ENCODE results near the gene FAM83B. TPM values are rescaled to one million over a fixed set of nuclear protein-coding genes. Genes with fewer than 3 reads are reported as not detected.

FAM83B gene
- total RNA-seq, 1 experiment from 2014 or later, result 15.6 TPM

DNA sequence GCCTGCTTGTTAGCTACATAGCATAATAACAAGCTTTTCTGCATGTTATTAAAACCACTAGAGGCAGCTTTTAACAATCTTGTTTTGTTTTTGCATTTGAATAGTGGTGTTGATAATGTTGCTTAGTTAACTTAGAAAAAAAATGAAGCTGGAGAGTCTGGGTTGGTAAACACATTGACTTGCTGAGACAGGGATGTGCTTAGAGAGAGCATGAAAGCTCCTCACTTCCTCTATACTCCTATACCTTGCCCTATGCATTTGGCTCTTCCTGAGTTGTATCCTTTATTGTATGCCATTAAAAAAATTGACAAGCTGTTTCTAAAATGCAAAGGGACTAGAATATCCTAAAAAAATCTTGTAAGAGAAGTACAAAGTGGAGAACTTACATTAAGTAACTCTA, 13.6 kb downstream of the FAM83B start:
- H3K27ac ChIP-seq, result no peak overlapping the region
- peaks cover 4% of the 10 kb centered on the region; the same call in 1 of the 2 replicates for H3K36me3 ChIP-seq (ENCODE audit: low read depth)
- no peak for DNase-seq
- POLR2A ChIA-PET (ENCODE audit: unreplicated experiment), result interaction anchor here (0.6 kb wide), 1 partner anchor 48 kb away, joined by 4 read pairs; no protein-coding TSS in a partner anchor
- H3K27me3 ChIP-seq (ENCODE audit: insufficient read depth, low read depth), result no peaks in the 10 kb centered on the region
- no peaks in the 10 kb centered on the region for H4K20me1 ChIP-seq (ENCODE audit: insufficient read depth)
- no peak overlapping the region for H3K4me3 ChIP-seq
- H3K4me1 ChIP-seq (replicated peaks; ENCODE audit: insufficient read depth), result no peaks in the 10 kb centered on the region
- peaks cover 7% of the 10 kb centered on the region for H3K79me2 ChIP-seq (ENCODE audit: low read depth)
- no peaks in the 10 kb centered on the region for H3K9me2 ChIP-seq (ENCODE audit: insufficient read depth)
- H2AFZ ChIP-seq, result no peak overlapping the region
- H3K9me3 ChIP-seq (ENCODE audit: insufficient read depth, low read depth), result no peaks in the 10 kb centered on the region
- TF ChIP-seq, protein P1, sequence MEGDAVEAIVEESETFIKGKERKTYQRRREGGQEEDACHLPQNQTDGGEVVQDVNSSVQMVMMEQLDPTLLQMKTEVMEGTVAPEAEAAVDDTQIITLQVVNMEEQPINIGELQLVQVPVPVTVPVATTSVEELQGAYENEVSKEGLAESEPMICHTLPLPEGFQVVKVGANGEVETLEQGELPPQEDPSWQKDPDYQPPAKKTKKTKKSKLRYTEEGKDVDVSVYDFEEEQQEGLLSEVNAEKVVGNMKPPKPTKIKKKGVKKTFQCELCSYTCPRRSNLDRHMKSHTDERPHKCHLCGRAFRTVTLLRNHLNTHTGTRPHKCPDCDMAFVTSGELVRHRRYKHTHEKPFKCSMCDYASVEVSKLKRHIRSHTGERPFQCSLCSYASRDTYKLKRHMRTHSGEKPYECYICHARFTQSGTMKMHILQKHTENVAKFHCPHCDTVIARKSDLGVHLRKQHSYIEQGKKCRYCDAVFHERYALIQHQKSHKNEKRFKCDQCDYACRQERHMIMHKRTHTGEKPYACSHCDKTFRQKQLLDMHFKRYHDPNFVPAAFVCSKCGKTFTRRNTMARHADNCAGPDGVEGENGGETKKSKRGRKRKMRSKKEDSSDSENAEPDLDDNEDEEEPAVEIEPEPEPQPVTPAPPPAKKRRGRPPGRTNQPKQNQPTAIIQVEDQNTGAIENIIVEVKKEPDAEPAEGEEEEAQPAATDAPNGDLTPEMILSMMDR (conservative IDR thresholded peaks at IDR 0.05), result no peak
- no peak for TF ChIP-seq EZH2 (IDR thresholded peaks at IDR 0.05; ENCODE audit: low read depth)
- intact Hi-C loops (cut with micrococcal nuclease; ENCODE audit: unreplicated experiment), result no loop called here
- CTCF ChIA-PET, result interaction anchor here (1.0 kb wide), 1 partner anchor 142 kb away, joined by 5 read pairs; no protein-coding TSS in a partner anchor
- no TSS peak for BruUV-seq (replicated peaks)
- no peaks in the 10 kb centered on the region for H3F3A ChIP-seq (ENCODE audit: insufficient read depth, low read depth)
- no peak overlapping the region for H3K4me2 ChIP-seq

DNA sequence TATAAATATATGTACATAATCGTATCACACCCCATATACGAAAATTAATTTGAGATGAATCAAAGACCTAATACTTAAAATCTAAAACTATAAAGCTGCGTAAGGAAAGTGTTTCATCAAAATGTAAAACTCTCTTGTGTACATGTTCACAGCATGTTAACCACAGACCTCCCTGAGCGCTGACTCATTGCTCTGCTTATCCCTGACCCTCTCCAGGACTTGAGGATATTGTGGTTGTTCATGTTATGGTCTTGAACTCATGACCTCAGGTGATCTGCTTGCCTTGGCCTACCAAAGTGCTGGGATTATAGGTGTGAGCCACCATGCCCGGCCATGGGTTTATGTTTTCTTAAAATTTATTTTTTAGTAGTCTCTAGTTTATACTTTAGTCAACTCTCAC, 14.2 kb downstream of the FAM83B start:
- Histone ChIP-seq H3K4me1 (replicated peaks; ENCODE audit: insufficient read depth) (no peaks in the 10 kb centered on the region), H3K4me2 (no peak overlapping the region), H4K20me1 (ENCODE audit: insufficient read depth) (no peaks in the 10 kb centered on the region), H3F3A (ENCODE audit: insufficient read depth, low read depth) (no peaks in the 10 kb centered on the region), H3K79me2 (ENCODE audit: low read depth) (peaks cover 7% of the 10 kb centered on the region; the same call in 1 of the 2 replicates), H2AFZ (no peak overlapping the region), H3K9me2 (ENCODE audit: insufficient read depth) (no peaks in the 10 kb centered on the region), H3K36me3 (ENCODE audit: low read depth) (no peaks in the 10 kb centered on the region; the same call in 1 of the 2 replicates), H3K27me3 (ENCODE audit: insufficient read depth, low read depth) (no peaks in the 10 kb centered on the region), H3K4me3 (no peak overlapping the region), H3K27ac (no peak overlapping the region), H3K9me3 (ENCODE audit: insufficient read depth, low read depth) (no peaks in the 10 kb centered on the region)
- intact Hi-C loops (cut with micrococcal nuclease; ENCODE audit: unreplicated experiment), result no loop called here
- CTCF ChIA-PET, result interaction anchor here (0.6 kb wide), 1 partner anchor 312 kb away, joined by 4 read pairs; no protein-coding TSS in a partner anchor
- no peak for DNase-seq
- POLR2A ChIA-PET (ENCODE audit: unreplicated experiment), result interaction anchor here (0.6 kb wide), 1 partner anchor 48 kb away, joined by 4 read pairs; no protein-coding TSS in a partner anchor
- BruUV-seq (replicated peaks), result no TSS peak
- TF ChIP-seq EZH2 (IDR thresholded peaks at IDR 0.05; ENCODE audit: low read depth), result no peak
- TF ChIP-seq, protein P1 (conservative IDR thresholded peaks at IDR 0.05), result no peak

DNA sequence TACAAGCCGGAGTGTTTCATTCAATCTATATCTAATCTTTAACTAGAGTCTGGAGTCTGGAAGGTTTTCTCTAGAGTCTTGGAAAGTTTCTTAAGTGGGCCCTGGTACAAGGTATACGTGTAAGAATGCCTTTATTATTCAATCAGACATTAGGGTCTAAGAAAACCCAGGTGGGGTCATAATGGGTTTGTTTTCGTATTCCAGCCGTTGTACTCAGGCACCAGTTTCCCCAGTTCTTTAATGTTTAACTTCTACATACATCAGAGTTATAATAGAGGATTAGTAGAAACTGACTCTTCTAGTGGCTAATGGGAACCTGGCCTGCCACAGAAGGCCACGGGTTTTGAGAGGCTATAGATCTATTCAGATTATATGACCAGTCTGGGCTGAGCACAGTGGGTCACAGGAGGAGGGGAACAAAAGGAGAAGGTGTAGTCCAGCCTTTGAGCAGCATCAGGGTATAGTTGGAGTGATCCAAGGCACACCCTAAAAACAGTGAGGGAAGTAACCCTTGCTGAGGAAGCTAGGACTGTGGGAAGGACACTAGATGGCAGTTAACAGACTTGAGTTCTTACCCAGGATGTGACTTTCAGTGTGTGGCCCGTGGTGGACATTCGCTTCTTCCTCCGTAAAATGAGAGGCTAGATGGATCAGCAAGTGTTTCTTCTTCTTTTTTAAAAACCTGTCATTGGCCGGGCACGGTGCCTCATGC, 15.5 kb downstream of the FAM83B start:
- Histone ChIP-seq H3F3A (ENCODE audit: insufficient read depth, low read depth) (no peaks in the 10 kb centered on the region), H3K9me3 (ENCODE audit: insufficient read depth, low read depth) (no peaks in the 10 kb centered on the region), H4K20me1 (ENCODE audit: insufficient read depth) (0 out of 2 replicates have a peak, but pooled peaks cover 5% of the 10 kb centered on the region), H3K4me1 (replicated peaks; ENCODE audit: insufficient read depth) (no peaks in the 10 kb centered on the region), H3K79me2 (ENCODE audit: low read depth) (peaks cover 11% of the 10 kb centered on the region; the same call in 1 of the 2 replicates), H3K27me3 (ENCODE audit: insufficient read depth, low read depth) (no peaks in the 10 kb centered on the region), H3K27ac (no peak overlapping the region), H2AFZ (no peak overlapping the region), H3K4me3 (no peak overlapping the region), H3K36me3 (ENCODE audit: low read depth) (no peaks in the 10 kb centered on the region; the same call in 1 of the 2 replicates), H3K9me2 (ENCODE audit: insufficient read depth) (no peaks in the 10 kb centered on the region), H3K4me2 (no peak overlapping the region)
- CTCF ChIA-PET, result no interaction called here
- no peak for DNase-seq
- BruUV-seq (replicated peaks), result no TSS peak
- intact Hi-C loops (cut with micrococcal nuclease; ENCODE audit: unreplicated experiment), result no loop called here
- POLR2A ChIA-PET (ENCODE audit: unreplicated experiment), result no interaction called here
- TF ChIP-seq, protein P1 (conservative IDR thresholded peaks at IDR 0.05), result no peak
